Measurements from ENCODE around the gene GRIK3. TPM values are rescaled to one million over a fixed set of nuclear protein-coding genes. Genes with fewer than 3 reads are reported as not detected.
"Not testable (repeated sequence)": the region's sequence is repeated elsewhere in the genome, so short reads cannot be mapped to it uniquely, and the experiment has no call there.

Gene GRIK3
- polyA plus RNA-seq, 2 of the 4 experiments (the other 2 are of a cell fraction), result not detected

GRCh38 chr1:37084013-37084412 is 49.7 kb upstream of the GRIK3 start (continued):
- TF ChIP-seq MAX (IDR thresholded peaks at IDR 0.05) (no peak), EHF (CRISPR knock-in tag; IDR thresholded peaks at IDR 0.05) (no peak), RFX5 (IDR thresholded peaks at IDR 0.05) (no peak), FOSL2 (IDR thresholded peaks at IDR 0.05) (no peak), FOSL2 (CRISPR knock-in tag; IDR thresholded peaks at IDR 0.05) (no peak), MAZ (IDR thresholded peaks at IDR 0.05; ENCODE audit: borderline replicate concordance, low read depth, low read length) (no peak)

- H3K4me2 ChIP-seq, result no peak overlapping the region
- FAIRE-seq (no peak), ATAC-seq (no peak), DNase-seq (ENCODE audit: low read depth in 1 of 2, low spot score in 1 of 2) (no peak)
- WGBS (ENCODE audit: missing lambda C conversion rate), result 62% methylated on average over 12 of the region's 12 CpGs
- POLR2A ChIA-PET, result no interaction called here
- H3K27ac ChIP-seq, result no peak overlapping the region
- TF ChIP-seq NFE2L2 (conservative IDR thresholded peaks at IDR 0.05; ENCODE audit: low read length) (no peak), ZNF302 (CRISPR knock-in tag; IDR thresholded peaks at IDR 0.05) (no peak), CBX2 (IDR thresholded peaks at IDR 0.05; ENCODE audit: borderline replicate concordance, low read depth) (no peak), NR3C1 (IDR thresholded peaks at IDR 0.05) (no peak)
- CTCF ChIA-PET, result no interaction called here
- no peak overlapping the region for H3K4me3 ChIP-seq
- no peaks in the 10 kb centered on the region for H3K4me1 ChIP-seq
- no peaks in the 10 kb centered on the region for H3K9me3 ChIP-seq
These were observed 49.3 kb upstream of the GRIK3 start for GRCh38 chr1:37083603-37084002.

- WGBS (ENCODE audit: missing lambda C conversion rate), result no CpG with 5 or more reads among the region's 54 CpGs
- not testable (repeated sequence) for FAIRE-seq, H3K4me1 ChIP-seq
These were observed 46.1 kb upstream of the GRIK3 start for GRCh38 chr1:37080296-37080986.

GRCh38 chr1:37078866-37079265 is 44.6 kb upstream of the GRIK3 start:
- DNase-seq (ENCODE audit: low read depth in 1 of 2, low spot score in 1 of 2) (no peak), FAIRE-seq (no peak), ATAC-seq (no peak)
- Histone ChIP-seq H3K4me2 (no peak overlapping the region), H3K4me1 (no peaks in the 10 kb centered on the region), H3K4me3 (no peak overlapping the region), H3K9me3 (no peaks in the 10 kb centered on the region), H3K27ac (no peak overlapping the region)
- CTCF ChIA-PET, result no interaction called here
- TF ChIP-seq RNF2 (IDR thresholded peaks at IDR 0.05; ENCODE audit: borderline replicate concordance, low read depth), result no peak
- TF ChIP-seq MAX (IDR thresholded peaks at IDR 0.05), result no peak
- no peak for TF ChIP-seq BCL3 (IDR thresholded peaks at IDR 0.05)
- TF ChIP-seq MYC (IDR thresholded peaks at IDR 0.05; ENCODE audit: borderline replicate concordance, low read length), result no peak
- no peak for TF ChIP-seq HEYL (CRISPR knock-in tag; IDR thresholded peaks at IDR 0.05)
- POLR2A ChIA-PET, result no interaction called here
- WGBS (ENCODE audit: missing lambda C conversion rate), result 60% methylated on average over 1 of the region's 2 CpGs

More at GRCh38 chr1:37080296-37080986, 46.1 kb upstream of the GRIK3 start:
- CTCF ChIA-PET; POLR2A ChIA-PET; ATAC-seq; DNase-seq (ENCODE audit: low read depth in 1 of 2, low spot score in 1 of 2); H3K9me3 ChIP-seq; H3K4me3 ChIP-seq; H3K27ac ChIP-seq; H3K4me2 ChIP-seq: not testable (repeated sequence)

- no peaks in the 10 kb centered on the region for H3K9me3 ChIP-seq
- no peaks in the 10 kb centered on the region for H3K4me1 ChIP-seq
- ChIA-PET CTCF (interaction anchor here (1.5 kb wide), 1 partner anchor 9 kb away, joined by 3 read pairs; no protein-coding TSS in a partner anchor), POLR2A (no interaction called here)
- ATAC-seq (no peak), DNase-seq (ENCODE audit: low read depth in 1 of 2, low spot score in 1 of 2) (no peak), FAIRE-seq (no peak)
- 4% methylated on average over 2 of the region's 2 CpGs for WGBS (ENCODE audit: missing lambda C conversion rate)
- TF ChIP-seq SREBF2 (IDR thresholded peaks at IDR 0.05) (no peak), HOXB13 (CRISPR knock-in tag; IDR thresholded peaks at IDR 0.05; ENCODE audit: low read depth) (no peak), RFX5 (IDR thresholded peaks at IDR 0.05) (no peak), NFE2L2 (conservative IDR thresholded peaks at IDR 0.05; ENCODE audit: low read length) (no peak), GATA3 (IDR thresholded peaks at IDR 0.05; ENCODE audit: borderline replicate concordance) (no peak)
- H3K4me2 ChIP-seq, result no peak overlapping the region
- no peak overlapping the region for H3K27ac ChIP-seq
- no peak overlapping the region for H3K4me3 ChIP-seq
These were observed 41.9 kb upstream of the GRIK3 start for GRCh38 chr1:37076168-37076567.
